Kidney epithelial cell (primary cell): ENCODE measurements around the gene MEX3A. TPM values are rescaled to one million over a fixed set of nuclear protein-coding genes. Genes with fewer than 3 reads are reported as not detected.

Source experiments
- DNase-seq: peaks from one replicate; pipeline ENCODE4 v3.0.0-alpha.2; 2010; ENCODE audit warnings: low read depth
- H3K27me3 ChIP-seq: 2 replicates; pipeline ENCODE4 v1.6.0; 2011; ENCODE audit warnings: low read length; ENCODE audit not compliant: control insufficient read depth, insufficient read depth
- H3K36me3 ChIP-seq: 2 replicates; pipeline ENCODE4 v1.5.1; 2011; ENCODE audit warnings: low read length; ENCODE audit not compliant: control insufficient read depth, insufficient read depth
- H3K4me3 ChIP-seq: 2 replicates; pipeline ENCODE4 v1.5.1; 2011; ENCODE audit warnings: low read depth, mild to moderate bottlenecking, control low read depth, low read length
- total RNA-seq: library from RNA; depleted of rRNA; stranded (reverse); fragments of >200 nt; gene quantifications from 2 replicates; pipeline ENCODE4 v1.2.3, GENCODE V29; 2015
- TF ChIP-seq, protein P1 (sequence below): IDR thresholded peaks from 2 replicates; pipeline ENCODE4 v1.5.1; 2011; ENCODE audit warnings: mild to moderate bottlenecking, moderate library complexity, low read length, control low read depth, inconsistent platforms; ENCODE audit not compliant: insufficient read depth, poor library complexity, severe bottlenecking

Gene MEX3A, protein sequence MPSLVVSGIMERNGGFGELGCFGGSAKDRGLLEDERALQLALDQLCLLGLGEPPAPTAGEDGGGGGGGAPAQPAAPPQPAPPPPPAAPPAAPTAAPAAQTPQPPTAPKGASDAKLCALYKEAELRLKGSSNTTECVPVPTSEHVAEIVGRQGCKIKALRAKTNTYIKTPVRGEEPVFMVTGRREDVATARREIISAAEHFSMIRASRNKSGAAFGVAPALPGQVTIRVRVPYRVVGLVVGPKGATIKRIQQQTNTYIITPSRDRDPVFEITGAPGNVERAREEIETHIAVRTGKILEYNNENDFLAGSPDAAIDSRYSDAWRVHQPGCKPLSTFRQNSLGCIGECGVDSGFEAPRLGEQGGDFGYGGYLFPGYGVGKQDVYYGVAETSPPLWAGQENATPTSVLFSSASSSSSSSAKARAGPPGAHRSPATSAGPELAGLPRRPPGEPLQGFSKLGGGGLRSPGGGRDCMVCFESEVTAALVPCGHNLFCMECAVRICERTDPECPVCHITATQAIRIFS
- total RNA-seq = 34.5 and 34.6 TPM in 2 replicates

DNA sequence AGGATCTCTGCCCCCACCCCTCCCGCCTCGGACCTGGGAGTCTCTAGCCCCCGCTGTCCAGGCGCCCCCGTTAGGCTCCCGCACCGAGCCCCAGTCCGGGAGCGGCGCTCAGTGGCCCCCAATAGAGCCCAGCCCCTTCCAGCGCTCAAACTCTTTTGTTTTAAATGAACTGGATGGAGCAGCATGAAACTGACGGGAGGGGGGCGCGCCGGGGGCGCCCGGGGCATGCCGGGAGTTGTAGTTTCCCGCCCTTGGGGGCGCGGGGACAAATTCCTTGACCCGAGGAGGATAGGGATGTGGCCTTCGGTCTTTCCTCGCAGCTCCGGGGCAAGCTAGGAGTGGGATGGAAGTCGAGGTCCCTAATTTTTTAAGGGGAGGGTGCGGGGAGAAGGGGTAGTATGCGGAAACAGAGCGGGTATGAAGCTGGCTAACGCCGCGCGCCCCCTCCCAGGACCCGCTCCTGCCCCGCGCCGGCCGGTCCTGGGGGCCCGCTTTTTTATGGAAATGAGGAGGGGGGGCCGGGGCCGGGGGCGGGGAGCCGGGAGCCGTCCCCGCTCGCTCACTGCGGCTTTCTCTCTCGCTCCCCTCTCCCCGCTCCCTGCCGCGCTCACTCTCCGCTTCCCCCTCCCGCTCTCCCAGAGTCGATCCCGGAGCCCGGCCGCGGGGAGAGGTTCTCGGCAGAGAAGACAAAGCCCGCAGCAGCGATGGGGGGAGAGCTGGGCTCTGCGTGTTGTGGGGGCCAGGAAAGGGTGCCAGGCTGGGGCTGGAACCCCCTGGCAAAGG is at the start of gene MEX3A:
Gene MEX3A, minus strand, starts transcription at position 157 of the 783 bp plus-strand sequence. CDS start 467 bp downstream, outside the sequence.
- Histone ChIP-seq H3K36me3 (no peaks in the 10 kb centered on the region), H3K27me3 (no peaks in the 10 kb centered on the region), H3K4me3 (peak within 1 kb of the TSS; percentile 72)
- DNase-seq = no peak
- TF ChIP-seq, protein P1, sequence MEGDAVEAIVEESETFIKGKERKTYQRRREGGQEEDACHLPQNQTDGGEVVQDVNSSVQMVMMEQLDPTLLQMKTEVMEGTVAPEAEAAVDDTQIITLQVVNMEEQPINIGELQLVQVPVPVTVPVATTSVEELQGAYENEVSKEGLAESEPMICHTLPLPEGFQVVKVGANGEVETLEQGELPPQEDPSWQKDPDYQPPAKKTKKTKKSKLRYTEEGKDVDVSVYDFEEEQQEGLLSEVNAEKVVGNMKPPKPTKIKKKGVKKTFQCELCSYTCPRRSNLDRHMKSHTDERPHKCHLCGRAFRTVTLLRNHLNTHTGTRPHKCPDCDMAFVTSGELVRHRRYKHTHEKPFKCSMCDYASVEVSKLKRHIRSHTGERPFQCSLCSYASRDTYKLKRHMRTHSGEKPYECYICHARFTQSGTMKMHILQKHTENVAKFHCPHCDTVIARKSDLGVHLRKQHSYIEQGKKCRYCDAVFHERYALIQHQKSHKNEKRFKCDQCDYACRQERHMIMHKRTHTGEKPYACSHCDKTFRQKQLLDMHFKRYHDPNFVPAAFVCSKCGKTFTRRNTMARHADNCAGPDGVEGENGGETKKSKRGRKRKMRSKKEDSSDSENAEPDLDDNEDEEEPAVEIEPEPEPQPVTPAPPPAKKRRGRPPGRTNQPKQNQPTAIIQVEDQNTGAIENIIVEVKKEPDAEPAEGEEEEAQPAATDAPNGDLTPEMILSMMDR = no peak

GRCh38 chr1:156130578-156130942 is 48.3 kb upstream of the MEX3A start:
- no peak for DNase-seq
- Histone ChIP-seq H3K27me3 (no peaks in the 10 kb centered on the region), H3K36me3 (peaks cover 5% of the 10 kb centered on the region), H3K4me3 (no peak overlapping the region)
- TF ChIP-seq, protein P1 = no peak

GRCh38 chr1:156129687-156130577 is 47.7 kb upstream of the MEX3A start:
- peaks cover 4% of the 10 kb centered on the region for H3K36me3 ChIP-seq
- H3K27me3 ChIP-seq = no peaks in the 10 kb centered on the region
- TF ChIP-seq, protein P1 = peak; percentile 97
- DNase-seq = peak; percentile 89
- no peak overlapping the region for H3K4me3 ChIP-seq

DNA sequence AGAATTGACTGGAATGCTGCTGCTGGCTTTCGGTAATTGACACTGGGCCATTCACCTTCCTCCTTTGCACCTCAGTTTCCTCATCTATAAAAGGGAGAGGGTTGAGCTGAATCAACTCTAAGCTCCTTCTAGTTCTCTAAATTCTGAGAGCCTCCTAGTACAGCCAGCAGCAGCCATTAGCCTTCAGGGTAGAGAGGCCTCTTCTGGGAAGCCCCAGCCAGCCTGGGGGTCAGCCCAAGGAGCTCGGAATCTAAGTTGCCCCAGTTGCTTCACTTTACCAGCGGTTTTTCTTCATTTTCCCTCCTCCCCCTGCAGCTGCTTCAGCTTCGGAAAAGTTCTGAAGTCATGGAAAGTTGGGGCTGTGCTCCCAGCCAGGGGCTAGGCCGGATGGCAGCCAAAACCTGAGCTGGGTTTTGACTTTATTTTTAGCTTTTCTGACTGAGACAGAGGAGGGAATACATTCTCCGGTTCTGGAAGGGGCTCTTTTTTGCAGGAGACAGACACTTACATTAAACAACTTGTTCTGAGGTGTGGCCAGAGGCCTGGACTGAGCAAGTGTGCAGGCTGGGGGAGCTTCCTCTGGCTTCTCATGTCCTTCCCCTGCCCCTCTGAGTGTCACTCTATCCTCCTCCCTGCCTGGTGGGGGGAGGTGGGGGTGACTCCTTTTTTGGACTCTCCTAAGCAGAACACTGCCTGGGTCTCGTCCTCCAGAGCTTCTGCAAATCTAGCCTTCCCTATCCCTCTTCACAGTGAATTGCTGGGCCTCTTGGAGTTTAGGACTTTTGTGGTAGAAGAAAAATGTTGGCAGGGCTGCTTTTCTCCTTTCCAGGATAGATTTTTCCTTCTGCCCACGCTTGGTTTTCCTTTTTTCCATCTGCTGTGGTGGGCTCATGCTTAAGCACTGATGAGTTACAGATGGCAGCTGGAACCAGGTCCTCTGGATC is 46.7 kb upstream of the MEX3A start:
- Histone ChIP-seq H3K36me3 (peaks cover 2% of the 10 kb centered on the region), H3K27me3 (no peaks in the 10 kb centered on the region), H3K4me3 (no peak overlapping the region)
- TF ChIP-seq, protein P1 = no peak
- no peak for DNase-seq

DNA sequence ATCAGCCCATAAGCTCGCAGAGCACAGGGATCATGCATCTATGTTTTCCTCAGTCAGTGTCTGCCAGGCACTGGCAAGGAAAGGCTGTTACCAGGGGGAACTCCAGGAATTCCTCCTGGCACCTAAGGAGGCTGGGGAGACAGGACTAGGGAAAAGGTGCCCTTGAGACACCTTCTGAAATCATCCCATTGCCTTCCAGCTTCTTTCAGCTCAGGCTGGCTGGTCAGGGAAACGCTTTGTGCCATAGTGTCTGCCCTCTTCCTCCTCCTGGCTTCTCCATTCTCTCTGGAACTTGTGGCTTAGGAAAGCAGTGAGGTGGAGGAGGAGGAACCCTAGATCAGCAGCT is 46.0 kb upstream of the MEX3A start:
- Histone ChIP-seq H3K4me3 (no peak overlapping the region), H3K36me3 (peaks cover 2% of the 10 kb centered on the region)

More for the DNA sequence above, 46.0 kb upstream of the MEX3A start:
- H3K27me3 ChIP-seq = no peaks in the 10 kb centered on the region
- TF ChIP-seq, protein P1 = no peak
- no peak for DNase-seq
